Activated CD8-positive, alpha-beta memory T cell treated with anti-CD3 and anti-CD28 coated beads, Interleukin-2, amount 50 U/mL, for 48 hours (primary cell): Measurements from ENCODE around the gene RDX.

Source experiments
- DNase-seq: peaks from one replicate; pipeline ENCODE4 v3.0.0-alpha.2; 2020

RDX gene

GRCh38 chr11:110165039-110165925, 131.1 kb downstream of the RDX start:
- no peak for DNase-seq

GRCh38 chr11:110162216-110162615, 134.2 kb downstream of the RDX start:
- no peak for DNase-seq

GRCh38 chr11:110161061-110161460, 135.4 kb downstream of the RDX start:
- no peak for DNase-seq

GRCh38 chr11:110160437-110160836, 136.0 kb downstream of the RDX start:
- DNase-seq: no peak

GRCh38 chr11:110160016-110160415, 136.4 kb downstream of the RDX start:
- DNase-seq: no peak

- no peak for DNase-seq
Measured at GRCh38 chr11:110159476-110159875, 136.9 kb downstream of the RDX start.

GRCh38 chr11:110158317-110159200, 137.9 kb downstream of the RDX start:
- no peak for DNase-seq

- DNase-seq: no peak
Measured at GRCh38 chr11:110156503-110156902, 139.9 kb downstream of the RDX start.

GRCh38 chr11:110153474-110153873, 142.9 kb downstream of the RDX start:
- DNase-seq: no peak

GRCh38 chr11:110152199-110152598, 144.2 kb downstream of the RDX start:
- no peak for DNase-seq

GRCh38 chr11:110148775-110149744, 147.4 kb downstream of the RDX start:
- no peak for DNase-seq

- DNase-seq: no peak
Measured at GRCh38 chr11:110147962-110148709, 148.3 kb downstream of the RDX start.

GRCh38 chr11:110141812-110142211, 154.6 kb downstream of the RDX start:
- DNase-seq: no peak

GRCh38 chr11:110134110-110134509, 162.3 kb downstream of the RDX start:
- no peak for DNase-seq

- no peak for DNase-seq
Measured at GRCh38 chr11:110133160-110133559, 163.3 kb downstream of the RDX start.

GRCh38 chr11:110131386-110132123, 164.9 kb downstream of the RDX start:
- no peak for DNase-seq

- DNase-seq: no peak
Measured at GRCh38 chr11:110130642-110131238, 165.7 kb downstream of the RDX start.

GRCh38 chr11:110128161-110128560, 168.3 kb downstream of the RDX start:
- no peak for DNase-seq

GRCh38 chr11:110126936-110127335, 169.5 kb downstream of the RDX start:
- DNase-seq: no peak

- no peak for DNase-seq
Measured at GRCh38 chr11:110125632-110126031, 170.8 kb downstream of the RDX start.
